ENCODE measurements around the gene KRT83.
"Not testable (repeated sequence)": the region's sequence is repeated elsewhere in the genome, so short reads cannot be mapped to it uniquely, and the experiment has no call there.

KRT83 gene

GRCh38 chr12:52306731-52307130, 14.5 kb downstream of the KRT83 start:
- no peak for DNase-seq

- no peak for DNase-seq
Observed at GRCh38 chr12:52305921-52306705, 15.1 kb downstream of the KRT83 start.

DNA sequence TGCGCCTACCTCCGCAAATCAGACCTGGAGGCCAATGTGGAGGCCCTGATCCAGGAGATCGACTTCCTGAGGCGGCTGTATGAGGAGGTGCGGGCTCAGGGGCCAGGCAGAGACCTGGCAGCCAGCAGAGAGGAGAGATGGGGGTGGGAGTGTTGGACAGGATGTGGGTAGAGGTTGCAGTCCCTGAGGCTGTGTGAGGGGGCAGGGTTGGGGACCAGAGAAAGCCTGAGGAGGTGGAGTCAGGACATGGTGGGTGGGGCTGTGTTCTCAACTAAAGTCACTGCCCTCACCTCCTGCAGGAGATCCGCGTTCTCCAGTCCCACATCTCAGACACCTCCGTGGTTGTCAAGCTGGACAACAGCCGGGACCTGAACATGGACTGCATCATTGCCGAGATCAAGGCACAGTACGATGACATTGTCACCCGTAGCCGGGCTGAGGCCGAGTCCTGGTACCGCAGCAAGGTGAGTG, 16.2 kb downstream of the KRT83 start:
- not testable (repeated sequence) for DNase-seq

- DNase-seq = not testable (repeated sequence)
Observed at GRCh38 chr12:52302242-52302914, 18.8 kb downstream of the KRT83 start.

- not testable (repeated sequence) for DNase-seq
Observed at GRCh38 chr12:52301721-52302120, 19.5 kb downstream of the KRT83 start.

- DNase-seq = no peak
Observed at GRCh38 chr12:52300796-52301691, 20.2 kb downstream of the KRT83 start.

DNA sequence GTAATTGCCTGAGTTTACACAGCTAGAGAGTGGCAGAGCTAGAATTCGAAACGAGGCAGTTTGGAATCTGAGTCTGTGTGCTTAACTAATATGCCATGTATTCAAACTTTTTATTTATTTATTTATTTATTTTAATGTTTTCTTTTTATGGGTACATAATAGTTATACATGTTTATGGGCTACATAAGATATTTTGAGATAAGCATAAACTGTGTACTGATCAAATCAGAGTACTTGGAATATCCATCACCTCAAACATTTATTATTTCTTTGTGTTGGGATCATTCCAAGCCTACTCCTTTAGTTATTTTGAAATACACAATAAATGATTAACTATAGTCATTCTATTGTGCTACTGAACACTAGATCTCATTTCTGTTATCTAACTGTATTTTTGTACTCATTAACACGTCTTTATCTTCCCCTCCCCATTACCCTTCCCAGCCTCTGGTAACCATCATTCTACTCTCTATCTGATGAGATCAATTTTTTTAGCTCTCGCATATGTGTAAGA, 22.5 kb downstream of the KRT83 start:
- DNase-seq = no peak

- no peak for DNase-seq
Observed at GRCh38 chr12:52296572-52297215, 24.5 kb downstream of the KRT83 start.

DNA sequence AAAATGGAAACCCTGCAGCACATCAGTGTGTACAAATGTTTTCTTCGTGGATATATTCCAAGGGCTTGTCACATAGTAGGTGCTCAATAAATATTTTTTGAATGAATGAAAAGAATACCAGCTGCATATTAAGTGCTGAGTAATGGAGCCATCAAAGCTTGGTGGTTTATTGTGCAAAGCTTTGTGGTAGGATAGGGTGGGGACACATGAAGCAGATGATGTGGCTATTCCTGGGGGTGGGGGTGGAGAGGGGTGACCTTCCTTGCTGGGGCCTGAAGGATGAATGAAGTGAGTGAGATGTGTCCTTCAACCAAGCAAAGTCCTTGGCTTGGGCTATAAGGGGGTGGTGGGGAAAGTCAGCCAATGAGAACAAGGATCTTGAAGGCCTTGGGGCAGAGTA, 25.5 kb downstream of the KRT83 start:
- no peak for DNase-seq

GRCh38 chr12:52294803-52295202, 26.4 kb downstream of the KRT83 start:
- DNase-seq = no peak

DNA sequence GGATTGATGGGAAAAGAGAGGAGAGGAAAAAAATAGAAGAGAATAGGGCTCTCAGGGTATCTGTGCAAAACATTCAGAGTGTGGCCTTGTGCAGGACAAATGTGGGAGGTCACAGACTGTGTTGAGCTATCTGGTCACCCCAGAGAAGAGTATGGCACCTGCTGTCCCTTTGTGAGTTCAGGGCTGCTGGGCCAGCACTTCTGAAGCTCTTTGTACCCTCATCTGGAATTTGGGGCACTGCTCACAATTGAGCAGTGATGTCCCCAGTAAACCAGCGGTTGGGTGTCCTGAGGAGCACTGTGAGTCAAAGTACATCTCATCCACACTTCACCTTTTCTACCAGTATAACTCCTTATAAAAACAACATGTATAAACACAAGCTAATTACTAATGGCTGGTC, 27.3 kb downstream of the KRT83 start:
- DNase-seq = no peak

- no peak for DNase-seq
Observed at GRCh38 chr12:52291267-52291935, 29.8 kb downstream of the KRT83 start, which contains the start of gene KRT81. TSS of gene KRT81 (minus strand) at chr12:52291534. CDS start at chr12:52291465, 69 bp downstream.

DNA sequence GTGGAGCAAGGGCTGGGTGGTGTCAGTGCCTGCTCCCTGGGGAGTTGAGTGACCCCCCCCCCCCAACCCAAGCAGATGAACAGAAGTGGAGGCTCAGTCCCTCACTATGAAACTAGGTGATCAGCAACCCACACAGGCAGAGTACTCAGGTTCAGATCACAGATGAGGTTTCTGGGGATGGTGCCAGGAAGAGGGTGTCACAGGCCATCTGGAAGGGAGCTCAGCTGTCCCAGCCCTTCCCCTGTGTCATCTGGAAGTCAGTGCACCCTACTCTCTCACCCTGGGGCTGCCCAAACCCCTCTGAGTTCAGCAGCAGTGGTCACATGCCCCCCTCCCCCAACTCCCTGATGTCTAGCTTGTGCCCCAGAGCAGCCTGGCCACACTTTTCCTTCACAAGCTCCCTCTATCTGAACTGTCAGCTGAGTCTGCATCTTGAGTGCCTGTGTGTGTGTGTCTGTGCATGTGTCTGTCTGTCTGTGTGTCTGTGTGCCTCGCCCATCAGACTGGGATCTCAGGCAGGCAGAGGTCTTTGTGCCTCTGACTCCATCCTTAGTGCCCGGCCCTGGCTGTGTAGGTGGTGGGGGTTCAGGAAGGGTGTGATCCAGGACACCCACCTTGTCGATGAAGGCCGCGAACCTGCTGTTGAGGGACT, 30.6 kb downstream of the KRT83 start:
- not testable (repeated sequence) for DNase-seq

DNA sequence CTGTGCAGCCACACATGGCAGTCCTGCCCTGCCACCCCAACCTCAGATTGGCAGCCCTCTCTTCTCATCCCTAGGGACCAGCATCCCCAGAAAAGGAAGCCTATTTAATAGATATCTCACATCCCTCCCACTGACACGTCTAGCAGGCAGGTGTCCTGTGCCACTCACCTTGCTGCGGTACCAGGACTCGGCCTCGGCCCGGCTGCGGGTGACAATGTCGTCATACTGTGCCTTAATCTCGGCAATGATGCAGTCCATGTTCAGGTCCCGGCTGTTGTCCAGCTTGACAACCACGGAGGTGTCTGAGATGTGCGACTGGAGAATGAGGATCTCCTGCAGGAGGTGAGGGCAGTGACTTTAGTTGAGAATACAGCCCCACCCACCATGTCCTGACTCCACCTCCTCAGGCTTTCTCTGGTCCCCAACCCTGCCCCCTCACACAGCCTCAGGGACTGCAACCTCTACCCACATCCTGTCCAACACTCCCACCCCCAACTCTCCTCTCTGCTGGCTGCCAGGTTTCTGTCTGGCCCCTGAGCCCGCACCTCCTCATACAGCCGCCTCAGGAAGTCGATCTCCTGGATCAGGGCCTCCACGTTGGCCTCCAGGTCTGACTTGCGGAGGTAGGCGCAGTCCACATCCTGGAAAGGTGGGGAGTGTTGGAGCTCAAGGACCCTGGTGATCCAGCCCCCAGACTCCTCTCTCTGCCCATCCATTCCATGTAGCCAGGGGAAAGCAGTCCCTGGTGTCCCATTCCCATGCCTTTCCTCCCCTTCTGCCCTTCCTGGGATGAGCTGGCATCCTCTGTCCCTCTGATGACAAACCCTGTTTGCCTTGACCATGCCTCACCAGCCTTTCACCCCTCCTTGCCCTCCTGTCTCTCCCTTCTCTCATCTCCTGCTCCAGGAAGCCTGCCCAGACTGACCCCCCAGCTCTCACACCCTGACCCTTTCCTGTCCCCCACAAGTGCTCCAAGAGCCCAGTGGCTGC, 33.1 kb downstream of the KRT83 start:
- not testable (repeated sequence) for DNase-seq

- DNase-seq = not testable (repeated sequence)
Observed at GRCh38 chr12:52286857-52287785, 34.1 kb downstream of the KRT83 start.

- no peak for DNase-seq
Observed at GRCh38 chr12:52285851-52286530, 35.2 kb downstream of the KRT83 start.

- DNase-seq = no peak
Observed at GRCh38 chr12:52285172-52285745, 35.9 kb downstream of the KRT83 start.
